Thyroid gland (tissue), 4 donors: ENCODE data around the gene PREP. TPM values are rescaled to one million over a fixed set of nuclear protein-coding genes. Genes with fewer than 3 reads are reported as not detected.

Experiments
- DNase-seq, 2 donors: peaks; one replicate each; pipeline ENCODE4 v3.0.0-alpha.2; 2019
- H3K27ac ChIP-seq, 3 donors: fragments of 200-600 bp; sonication (generic); 1 replicate in 2 of 3; 2 replicates in 1 of 3; pipeline ENCODE4 v1.5.1; 2016 to 2019; ENCODE audit warnings: mild to moderate bottlenecking in 1 of 3, moderate library complexity in 1 of 3
- H3K27me3 ChIP-seq: fragments of 200-600 bp; sonication (generic); one replicate; pipeline ENCODE4 v1.5.1; 2019
- H3K36me3 ChIP-seq, 2 donors: fragments of 200-600 bp; sonication (generic); one replicate each; pipeline ENCODE4 v1.5.1; 2016 to 2019
- H3K4me1 ChIP-seq, 2 donors: fragments of 200-600 bp; sonication (generic); one replicate each; pipeline ENCODE4 v1.5.1; 2017 to 2019
- H3K4me3 ChIP-seq, 3 donors: fragments of 200-600 bp; sonication (generic); replicated peaks in 1 of 3; 1 replicate in 2 of 3; 2 replicates in 1 of 3; pipeline ENCODE4 v1.5.1; 2016; ENCODE audit warnings: mild to moderate bottlenecking in 1 of 3
- H3K9me3 ChIP-seq: fragments of 200-600 bp; sonication (generic); one replicate; pipeline ENCODE4 v1.5.1; 2017
- POLR2A ChIP-seq, 2 donors: fragments of 450-650 bp; IDR thresholded peaks; one replicate each; pipeline ENCODE4 v1.6.1; 2017; ENCODE audit warnings: antibody characterized with exemption in 2 of 2, mild to moderate bottlenecking in 2 of 2, moderate library complexity in 1 of 2
- WGBS, 2 donors: methylation state at CpG; one replicate each; pipeline ENCODE4 v1.1.5; 2017; 5-methylcytosine and 5-hydroxymethylcytosine counted together
- intact Hi-C: fragments of 100-400 bp; cut with DNase I; formaldehyde crosslinking; loops from one replicate; pipeline ENCODE4 v1.15.1; 2023
- total RNA-seq, 4 donors: library from RNA; depleted of rRNA; stranded (reverse); fragments of >200 nt; gene quantifications; one replicate each; pipeline ENCODE4 v1.2.3, GENCODE V29; 2016
- TF ChIP-seq, protein P1 (sequence below), 6 experiments: fragments of 200-600 bp in 3 of 6; fragments of 450-650 bp in 3 of 6; sonication (generic) in 3 of 6; IDR thresholded peaks; one replicate each; pipeline ENCODE4 v1.5.1; 2016 to 2019; ENCODE audit warnings: antibody characterized with exemption in 6 of 6, mild to moderate bottlenecking in 2 of 6, inconsistent platforms in 1 of 6, moderate library complexity in 1 of 6

PREP gene
- total RNA-seq, 4 donors from 2014 or later = 13.7 to 21.7 (median 16.6) TPM

- 64 to 89% methylated on average over 6 of the region's 6 CpGs for WGBS, 2 donors
- H3K4me1 ChIP-seq = peaks cover 0 to 2% of the 10 kb centered on the region in 2 donors
- no peak overlapping the region for H3K4me3 ChIP-seq
- peak; percentile 19 to 58 for DNase-seq
- no peak overlapping the region for H3K27ac ChIP-seq
- intact Hi-C loops = no loop called here
- no peaks in the 10 kb centered on the region for H3K9me3 ChIP-seq
- no peaks in the 10 kb centered on the region for H3K36me3 ChIP-seq
- H3K27me3 ChIP-seq = no peaks in the 10 kb centered on the region
- TF ChIP-seq POLR2A (IDR thresholded peaks at IDR 0.05) = no peak
- TF ChIP-seq, protein P1, sequence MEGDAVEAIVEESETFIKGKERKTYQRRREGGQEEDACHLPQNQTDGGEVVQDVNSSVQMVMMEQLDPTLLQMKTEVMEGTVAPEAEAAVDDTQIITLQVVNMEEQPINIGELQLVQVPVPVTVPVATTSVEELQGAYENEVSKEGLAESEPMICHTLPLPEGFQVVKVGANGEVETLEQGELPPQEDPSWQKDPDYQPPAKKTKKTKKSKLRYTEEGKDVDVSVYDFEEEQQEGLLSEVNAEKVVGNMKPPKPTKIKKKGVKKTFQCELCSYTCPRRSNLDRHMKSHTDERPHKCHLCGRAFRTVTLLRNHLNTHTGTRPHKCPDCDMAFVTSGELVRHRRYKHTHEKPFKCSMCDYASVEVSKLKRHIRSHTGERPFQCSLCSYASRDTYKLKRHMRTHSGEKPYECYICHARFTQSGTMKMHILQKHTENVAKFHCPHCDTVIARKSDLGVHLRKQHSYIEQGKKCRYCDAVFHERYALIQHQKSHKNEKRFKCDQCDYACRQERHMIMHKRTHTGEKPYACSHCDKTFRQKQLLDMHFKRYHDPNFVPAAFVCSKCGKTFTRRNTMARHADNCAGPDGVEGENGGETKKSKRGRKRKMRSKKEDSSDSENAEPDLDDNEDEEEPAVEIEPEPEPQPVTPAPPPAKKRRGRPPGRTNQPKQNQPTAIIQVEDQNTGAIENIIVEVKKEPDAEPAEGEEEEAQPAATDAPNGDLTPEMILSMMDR (IDR thresholded peaks at IDR 0.05) = no peak
These were observed 18.9 kb downstream of the PREP start for GRCh38 chr6:105384004-105384403.

GRCh38 chr6:105382958-105383357 lies 19.9 kb downstream of the PREP start:
- Histone ChIP-seq H3K9me3 (no peaks in the 10 kb centered on the region), H3K27ac (no peak overlapping the region), H3K27me3 (no peaks in the 10 kb centered on the region), H3K4me1 (peaks cover 0 to 2% of the 10 kb centered on the region in 2 donors), H3K4me3 (no peak overlapping the region), H3K36me3 (no peaks in the 10 kb centered on the region)
- DNase-seq = no peak
- intact Hi-C loops = no loop called here
- no peak for TF ChIP-seq POLR2A (IDR thresholded peaks at IDR 0.05)
- TF ChIP-seq, protein P1 (IDR thresholded peaks at IDR 0.05) = no peak
- WGBS, 2 donors = 81 to 85% methylated on average over 4 of the region's 4 CpGs

DNA sequence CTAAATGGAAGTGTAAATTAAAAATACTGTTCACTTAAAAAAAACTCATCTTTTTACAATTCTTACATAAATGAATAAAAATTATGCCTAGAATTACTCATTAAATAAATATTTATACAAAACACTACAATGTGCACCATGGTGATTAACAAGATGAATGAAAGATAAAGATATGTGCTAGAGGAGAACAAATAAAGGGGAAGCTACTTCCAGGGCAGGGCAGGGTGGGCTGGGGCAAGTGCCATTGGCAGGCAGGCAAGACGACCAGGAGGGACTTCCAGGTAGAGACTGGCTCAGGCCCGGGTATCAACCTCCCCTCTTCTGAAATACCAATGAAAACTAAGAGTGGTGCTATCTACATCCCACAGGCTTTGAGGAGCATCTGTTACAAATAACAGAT lies 20.4 kb downstream of the PREP start:
- Histone ChIP-seq H3K9me3 (no peaks in the 10 kb centered on the region), H3K27me3 (no peaks in the 10 kb centered on the region), H3K4me3 (no peak overlapping the region), H3K27ac (no peak overlapping the region), H3K4me1 (peaks cover 0 to 2% of the 10 kb centered on the region in 2 donors), H3K36me3 (no peaks in the 10 kb centered on the region)
- TF ChIP-seq, protein P1 (IDR thresholded peaks at IDR 0.05) = no peak
- TF ChIP-seq POLR2A (IDR thresholded peaks at IDR 0.05) = no peak
- WGBS, 2 donors = 58 to 88% methylated on average over 2 of the region's 2 CpGs
- intact Hi-C loops = no loop called here
- no peak for DNase-seq

- H3K9me3 ChIP-seq = no peaks in the 10 kb centered on the region
- TF ChIP-seq, protein P1 (IDR thresholded peaks at IDR 0.05) = no peak
- no peak for TF ChIP-seq POLR2A (IDR thresholded peaks at IDR 0.05)
- H3K27ac ChIP-seq = no peak overlapping the region
- no peak for DNase-seq
- H3K4me1 ChIP-seq = peaks cover 0 to 2% of the 10 kb centered on the region in 2 donors
- H3K27me3 ChIP-seq = no peaks in the 10 kb centered on the region
- peaks cover 0 to under 1% of the 10 kb centered on the region in 2 donors for H3K36me3 ChIP-seq
- WGBS, 2 donors = 81 to 82% methylated on average over 2 of the region's 2 CpGs
- intact Hi-C loops = no loop called here
- no peak overlapping the region for H3K4me3 ChIP-seq
These were observed 22.2 kb downstream of the PREP start for GRCh38 chr6:105380634-105381033.

- Histone ChIP-seq H3K9me3 (no peaks in the 10 kb centered on the region), H3K4me1 (no peaks in the 10 kb centered on the region), H3K27me3 (no peaks in the 10 kb centered on the region), H3K36me3 (peaks cover 12 to 14% of the 10 kb centered on the region in 2 donors), H3K27ac (no peak overlapping the region), H3K4me3 (no peak overlapping the region)
- WGBS, 2 donors = 89 to 100% methylated on average over 3 of the region's 3 CpGs
- intact Hi-C loops = no loop called here
- no peak for DNase-seq
- TF ChIP-seq, protein P1 (IDR thresholded peaks at IDR 0.05) = no peak
- TF ChIP-seq POLR2A (IDR thresholded peaks at IDR 0.05) = no peak
These were observed 27.1 kb downstream of the PREP start for GRCh38 chr6:105375797-105376196.
